T-helper 2 cell (primary cell): ENCODE measurements around the gene ADRA2B.

Experiments used
- DNase-seq, 5 experiments: peaks; one replicate each; pipeline versions ENCODE4 v3.0.0 to v3.0.0-alpha.2; 2012 to 2022

The ADRA2B gene

GRCh38 chr2:96115631-96116423 is 544 bp downstream of the ADRA2B start:
- no peak for DNase-seq

GRCh38 chr2:96114903-96115581 is 1.3 kb downstream of the ADRA2B start:
- DNase-seq, result peak in 1 of 5 experiments; percentile 7

GRCh38 chr2:96114546-96114902 is 1.8 kb downstream of the ADRA2B start:
- DNase-seq, result no peak

GRCh38 chr2:96113951-96114350 is 2.4 kb downstream of the ADRA2B start:
- no peak for DNase-seq

GRCh38 chr2:96113367-96113677 is 3.0 kb downstream of the ADRA2B start:
- no peak for DNase-seq

GRCh38 chr2:96112501-96113366 is 3.6 kb downstream of the ADRA2B start:
- peak in 1 of 5 experiments; percentile 5 for DNase-seq

GRCh38 chr2:96111823-96112500 is 4.4 kb downstream of the ADRA2B start:
- peak in 1 of 5 experiments; percentile 6 for DNase-seq

- no peak for DNase-seq
Observed at GRCh38 chr2:96111257-96111640, 5.1 kb downstream of the ADRA2B start.

- DNase-seq, result peak in 1 of 5 experiments; percentile 5
Observed at GRCh38 chr2:96110621-96111256, 5.6 kb downstream of the ADRA2B start.

GRCh38 chr2:96109931-96110511 is 6.3 kb downstream of the ADRA2B start:
- DNase-seq, result peak in 1 of 5 experiments; percentile 6

- DNase-seq, result peak in 1 of 5 experiments; percentile 1
Observed at GRCh38 chr2:96109361-96109680, 7.0 kb downstream of the ADRA2B start.

GRCh38 chr2:96108541-96109360 is 7.6 kb downstream of the ADRA2B start:
- peak in 1 of 5 experiments; percentile 3 for DNase-seq

GRCh38 chr2:96108151-96108540 is 8.2 kb downstream of the ADRA2B start:
- DNase-seq, result peak in 1 of 5 experiments; percentile 2

- DNase-seq, result peak in 1 of 5 experiments; percentile 6
Observed at GRCh38 chr2:96107708-96108065, 8.7 kb downstream of the ADRA2B start.

- no peak for DNase-seq
Observed at GRCh38 chr2:96106991-96107707, 9.2 kb downstream of the ADRA2B start.

GRCh38 chr2:96105994-96106715 is 10.2 kb downstream of the ADRA2B start:
- DNase-seq, result no peak

- DNase-seq, result peak in 1 of 5 experiments; percentile 4
Observed at GRCh38 chr2:96105152-96105915, 11.0 kb downstream of the ADRA2B start.

- DNase-seq, result no peak
Observed at GRCh38 chr2:96104487-96104861, 11.9 kb downstream of the ADRA2B start.
